Measurements from ENCODE around the gene HOXA13. TPM values are rescaled to one million over a fixed set of nuclear protein-coding genes. Genes with fewer than 3 reads are reported as not detected.

HOXA13 gene
- total RNA-seq, 1 experiment from 2014 or later, result not detected

GRCh38 chr7:27172823-27173510, 26.9 kb downstream of the HOXA13 start:
- H3K27me3 ChIP-seq (ENCODE audit: insufficient read depth, low read length), result peaks cover 97% of the 10 kb centered on the region
- H3K9ac ChIP-seq (ENCODE audit: extremely low read depth, insufficient read length, low read length), result no peak overlapping the region
- no peaks in the 10 kb centered on the region; a peak in 1 of 7 replicates for H3K36me3 Mint-ChIP-seq (ENCODE audit: insufficient read depth in 1 of 3, low read depth in 3 of 3)
- no peak overlapping the region for H2BK120ac ChIP-seq (ENCODE audit: low read depth, low read length, poor library complexity, severe bottlenecking)
- H3K4me2 ChIP-seq (ENCODE audit: insufficient read depth, insufficient read length, low read length), result no peak overlapping the region
- H3K9me3 ChIP-seq (ENCODE audit: control insufficient read depth, low read depth, low read length), result no peaks in the 10 kb centered on the region
- no peaks in the 10 kb centered on the region for H3K79me1 ChIP-seq (ENCODE audit: insufficient read depth, low read depth, low read length, poor library complexity, severe bottlenecking)
- H2BK5ac ChIP-seq (ENCODE audit: insufficient read length, low read length), result no peak overlapping the region
- WGBS (ENCODE audit: extremely low coverage, insufficient read length, low lambda C conversion rate), result no CpG with 5 or more reads among the region's 58 CpGs
- H2BK20ac ChIP-seq (ENCODE audit: low read depth, low read length, poor library complexity, severe bottlenecking), result no peak overlapping the region
- H4K20me1 ChIP-seq (ENCODE audit: control insufficient read depth, insufficient read depth, insufficient read length), result no peaks in the 10 kb centered on the region
- no peak overlapping the region for H3K4ac ChIP-seq (ENCODE audit: low read depth, low read length)
- H3K14ac ChIP-seq (ENCODE audit: insufficient read depth, low read length), result no peak overlapping the region
- H3K18ac ChIP-seq (ENCODE audit: insufficient read length, low read depth, low read length), result no peak overlapping the region
- no peak overlapping the region for H3K27ac Mint-ChIP-seq
- no peaks in the 10 kb centered on the region for H3K23me2 ChIP-seq (ENCODE audit: insufficient read length, low read depth, low read length, poor library complexity, severe bottlenecking)
- H2AK5ac ChIP-seq (ENCODE audit: insufficient read length, low read length), result no peak overlapping the region
- H3K79me2 ChIP-seq (ENCODE audit: insufficient read depth, low read length), result no peaks in the 10 kb centered on the region
- no peak overlapping the region for H2AFZ ChIP-seq (ENCODE audit: low read length)
- no peak overlapping the region for H3K23ac ChIP-seq (ENCODE audit: insufficient read length, low read depth, low read length)
- H3K27me3 Mint-ChIP-seq (ENCODE audit: low read depth), result peaks cover 98% of the 10 kb centered on the region
- H3K56ac ChIP-seq (ENCODE audit: insufficient read length, low read depth, low read length), result no peak overlapping the region
- H4K91ac ChIP-seq (ENCODE audit: insufficient read length, low read depth, low read length), result no peak overlapping the region
- H3K4me1 Mint-ChIP-seq, result peaks cover 0 to 3% of the 10 kb centered on the region in 2 experiments; a peak in 2 of 4 replicates
- no peak overlapping the region for H3T11ph ChIP-seq (ENCODE audit: low read length)
- no peak overlapping the region for H4K5ac ChIP-seq (ENCODE audit: insufficient read length, low read depth, low read length)
- H2BK12ac ChIP-seq (ENCODE audit: insufficient read length, low read depth, low read length), result no peak overlapping the region
- no peak overlapping the region for H4K8ac ChIP-seq (replicated peaks; ENCODE audit: insufficient read length, low read depth, low read length)
- no peaks in the 10 kb centered on the region for H3K4me1 ChIP-seq (ENCODE audit: insufficient read depth, low read length)
- H3K27ac ChIP-seq (ENCODE audit: insufficient read length, low read depth, low read length), result no peak overlapping the region
- no peak overlapping the region for H2BK15ac ChIP-seq (ENCODE audit: low read depth, low read length)
- peak; percentile 48 for DNase-seq
- TF ChIP-seq CTCF (conservative IDR thresholded peaks at IDR 0.05), result no peak
- peaks cover 4 to 17% of the 10 kb centered on the region in 2 experiments; a peak in 4 of 5 replicates for H3K9me3 Mint-ChIP-seq
- H3K4me3 Mint-ChIP-seq, result no peak overlapping the region

Data from H9 (cell line).